Right lobe of liver (tissue), 6 donors: ENCODE data around the gene ARHGAP36. TPM values are rescaled to one million over a fixed set of nuclear protein-coding genes. Genes with fewer than 3 reads are reported as not detected.

Source experiments
- ATAC-seq, 4 donors: fragments of 200-7000 bp; cut with Tn5 transposase; one replicate each; pipeline ENCODE4 v1.9.1; 2020; ENCODE audit warnings: mild to moderate bottlenecking in 4 of 4, moderate library complexity in 4 of 4
- DNase-seq, 3 donors: peaks; one replicate each; pipeline ENCODE4 v3.0.0-alpha.2; 2020
- H3K27ac ChIP-seq, 3 donors: fragments of 200-600 bp; one replicate each; pipeline ENCODE4 v1.8.0; 2022
- H3K27me3 ChIP-seq, 2 donors: fragments of 200-600 bp; one replicate each; pipeline ENCODE4 v1.8.0; 2022
- H3K36me3 ChIP-seq, 4 donors: fragments of 200-600 bp; sonication (generic) in 1 of 4; one replicate each; pipeline versions ENCODE4 v1.5.1 to v1.8.0; 2017 to 2022; ENCODE audit warnings: control low read depth in 1 of 4
- H3K4me1 ChIP-seq, 4 donors: fragments of 200-600 bp; sonication (generic) in 1 of 4; one replicate each; pipeline versions ENCODE4 v1.5.1 to v1.8.0; 2017 to 2022; ENCODE audit warnings: control low read depth in 1 of 4
- H3K4me3 ChIP-seq, 3 donors: fragments of 200-600 bp; one replicate each; pipeline ENCODE4 v1.8.0; 2022
- H3K9me3 ChIP-seq, 4 donors: fragments of 200-600 bp; sonication (generic) in 1 of 4; one replicate each; pipeline versions ENCODE4 v1.5.1 to v1.8.0; 2017 to 2022; ENCODE audit warnings: control low read depth in 1 of 4
- CTCF ChIP-seq, 4 donors: fragments of 200-600 bp in 3 of 4; fragments of 450-650 bp in 1 of 4; IDR thresholded peaks; one replicate each; pipeline versions ENCODE4 v1.5.1 to v1.8.0; 2016 to 2022; ENCODE audit warnings: antibody characterized with exemption in 4 of 4, mild to moderate bottlenecking in 2 of 4
- POLR2A ChIP-seq: fragments of 450-650 bp; IDR thresholded peaks from one replicate; pipeline ENCODE4 v1.6.1; 2017; ENCODE audit warnings: antibody characterized with exemption, mild to moderate bottlenecking
- WGBS: methylation state at CpG from one replicate; pipeline ENCODE4 v1.1.6; 2018; ENCODE audit warnings: low coverage, low lambda C conversion rate; ENCODE audit not compliant: insufficient coverage; ENCODE audit errors: missing lambda C conversion rate; 5-methylcytosine and 5-hydroxymethylcytosine counted together
- intact Hi-C, 2 donors: fragments of 100-400 bp; cut with DNase I; formaldehyde crosslinking; loops; one replicate each; pipeline versions ENCODE4 v1.11.2 to v1.14.1; 2022
- long read RNA-seq: library from polyadenylated mRNA; unstranded; transcript quantifications from one replicate; pipeline ENCODE4 v2.0.0, GENCODE V29; 2019
- total RNA-seq, 6 experiments: library from RNA; depleted of rRNA in 2 of 6; stranded (reverse); fragments of >200 nt in 2 of 6; fragmentation: NEBNext Ultra II Directional in 3 of 6; extraction: Animal tissue kit (Norgen Biotek cat#: 25700) in 3 of 6; gene quantifications; one replicate each; pipeline versions ENCODE4 v1.1.0 to v1.2.4, GENCODE V29; 2016 to 2023
- donor health status: DM: no; HTN: yes; CAD: no.
- donor health status: DM: no; HTN: no; CAD: no.
- donor health status: DM: no; HTN: no; CAD: no.
- donor health status: DM: no; HTN: yes; CAD: no.
- donor health status: DM: no; HTN: yes; CAD: no.

Gene ARHGAP36, protein sequence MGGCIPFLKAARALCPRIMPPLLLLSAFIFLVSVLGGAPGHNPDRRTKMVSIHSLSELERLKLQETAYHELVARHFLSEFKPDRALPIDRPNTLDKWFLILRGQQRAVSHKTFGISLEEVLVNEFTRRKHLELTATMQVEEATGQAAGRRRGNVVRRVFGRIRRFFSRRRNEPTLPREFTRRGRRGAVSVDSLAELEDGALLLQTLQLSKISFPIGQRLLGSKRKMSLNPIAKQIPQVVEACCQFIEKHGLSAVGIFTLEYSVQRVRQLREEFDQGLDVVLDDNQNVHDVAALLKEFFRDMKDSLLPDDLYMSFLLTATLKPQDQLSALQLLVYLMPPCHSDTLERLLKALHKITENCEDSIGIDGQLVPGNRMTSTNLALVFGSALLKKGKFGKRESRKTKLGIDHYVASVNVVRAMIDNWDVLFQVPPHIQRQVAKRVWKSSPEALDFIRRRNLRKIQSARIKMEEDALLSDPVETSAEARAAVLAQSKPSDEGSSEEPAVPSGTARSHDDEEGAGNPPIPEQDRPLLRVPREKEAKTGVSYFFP
- not detected for total RNA-seq
- long read RNA-seq: 0 reads

- H3K27me3 ChIP-seq: peaks cover 0 to 16% of the 10 kb centered on the region in 2 donors
- H3K4me3 ChIP-seq: no peak within 1 kb of the TSS
- TF ChIP-seq POLR2A (no peak), CTCF (IDR thresholded peaks at IDR 0.05) (no peak)
- peak in 1 of 4 donors; percentile 40 for ATAC-seq
- H3K4me1 ChIP-seq: no peaks in the 10 kb centered on the region
- DNase-seq: no peak
- H3K36me3 ChIP-seq: no peaks in the 10 kb centered on the region
- no peaks in the 10 kb centered on the region for H3K9me3 ChIP-seq
- H3K27ac ChIP-seq: no peak within 1 kb of the TSS
- intact Hi-C loops: no loop called here
- 38% methylated on average over 2 of the region's 62 CpGs for WGBS
Observed at GRCh38 chrX:131058136-131058868, at the start of gene ARHGAP36. ARHGAP36 (plus strand) TSS chrX:131058346; CDS start chrX:131081666, 23,320 bp downstream.

- no peak for ATAC-seq
- WGBS: 40% methylated on average over 2 of the region's 2 CpGs
- no peak for DNase-seq
Observed at GRCh38 chrX:131010186-131010585, 48.0 kb upstream of the ARHGAP36 start.

GRCh38 chrX:131025336-131025735, 32.8 kb upstream of the ARHGAP36 start:
- Histone ChIP-seq H3K4me1 (no peaks in the 10 kb centered on the region), H3K4me3 (no peak overlapping the region), H3K9me3 (peaks cover 0 to 4% (median 0%) of the 10 kb centered on the region in 4 donors), H3K36me3 (no peaks in the 10 kb centered on the region), H3K27me3 (no peaks in the 10 kb centered on the region), H3K27ac (no peak overlapping the region)
- TF ChIP-seq POLR2A: no peak
- no peak for TF ChIP-seq CTCF (IDR thresholded peaks at IDR 0.05)
- WGBS: 55% methylated on average over 3 of the region's 3 CpGs
- intact Hi-C loops: no loop called here
- ATAC-seq (no peak), DNase-seq (no peak)

More at GRCh38 chrX:131010186-131010585, 48.0 kb upstream of the ARHGAP36 start:
- no peaks in the 10 kb centered on the region for H3K4me1 ChIP-seq
- no peak overlapping the region for H3K27ac ChIP-seq
- no peaks in the 10 kb centered on the region for H3K9me3 ChIP-seq
- no peaks in the 10 kb centered on the region for H3K36me3 ChIP-seq
- no peak overlapping the region for H3K4me3 ChIP-seq
- intact Hi-C loops: no loop called here
- TF ChIP-seq CTCF (IDR thresholded peaks at IDR 0.05) (no peak), POLR2A (no peak)
- peaks cover 0 to 4% of the 10 kb centered on the region in 2 donors for H3K27me3 ChIP-seq

DNA sequence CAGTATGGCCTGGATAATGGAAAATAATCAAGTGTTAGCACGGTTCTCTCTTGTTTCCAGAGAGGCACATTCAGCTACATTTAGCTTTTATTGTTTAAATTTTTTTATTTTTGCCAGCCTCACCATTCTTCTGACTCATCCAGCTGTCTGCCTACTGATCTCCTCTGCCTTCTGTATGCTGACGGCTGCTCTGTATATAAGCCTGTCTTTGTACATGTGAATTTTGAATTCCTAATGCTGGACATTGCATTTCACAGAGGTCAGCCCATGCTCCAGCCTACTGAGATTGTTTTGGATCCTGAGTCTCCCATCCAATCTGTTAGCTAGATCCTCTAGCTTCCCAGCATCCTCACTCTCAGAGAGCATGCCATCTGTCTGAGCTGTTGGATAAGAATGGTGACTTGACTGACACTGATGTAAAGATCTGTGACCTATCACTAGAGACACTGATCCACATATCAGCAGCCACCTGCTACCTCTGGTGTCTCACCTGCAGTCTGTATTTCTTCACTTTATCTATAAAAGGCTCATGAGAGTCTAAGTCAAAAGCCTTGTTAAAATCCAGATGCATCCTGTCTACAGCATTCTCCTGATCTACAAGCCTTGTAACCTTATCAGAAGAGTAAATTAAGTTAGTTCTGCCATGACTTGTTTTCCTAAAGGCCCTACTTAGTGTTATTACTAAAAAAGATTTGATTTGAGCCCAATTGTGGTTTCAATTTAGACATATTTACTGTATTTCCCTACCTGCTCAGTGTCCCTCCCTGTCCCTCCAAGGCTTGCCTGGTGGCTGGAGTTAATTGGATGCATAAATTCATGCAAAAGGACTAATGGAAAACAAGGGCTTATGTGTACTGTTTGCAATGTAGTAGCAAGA, 25.6 kb upstream of the ARHGAP36 start:
- no peak overlapping the region for H3K4me3 ChIP-seq
- TF ChIP-seq POLR2A (no peak), CTCF (IDR thresholded peaks at IDR 0.05) (no peak)
- peaks cover 0 to 4% of the 10 kb centered on the region in 2 donors for H3K27me3 ChIP-seq
- ATAC-seq (no peak), DNase-seq (no peak)
- H3K36me3 ChIP-seq: no peaks in the 10 kb centered on the region
- 60% methylated on average over 2 of the region's 2 CpGs for WGBS
- no peaks in the 10 kb centered on the region for H3K4me1 ChIP-seq
- intact Hi-C loops: no loop called here
- H3K9me3 ChIP-seq: no peaks in the 10 kb centered on the region
- H3K27ac ChIP-seq: no peak overlapping the region
